Muscle layer of colon (tissue), 2 donors: Measurements from ENCODE around the gene HOTAIR.

Experiments used
- H3K27ac ChIP-seq: one replicate; pipeline ENCODE4 v1.7.0; 2013; ENCODE audit warnings: low read depth, mild to moderate bottlenecking, low read length, moderate library complexity
- H3K27me3 ChIP-seq, 2 donors: one replicate each; pipeline ENCODE4 v1.7.0; 2013; ENCODE audit warnings: low read length in 2 of 2, mild to moderate bottlenecking in 2 of 2; ENCODE audit not compliant: insufficient read depth in 2 of 2, control insufficient read depth in 1 of 2
- H3K36me3 ChIP-seq: one replicate; pipeline ENCODE4 v1.7.0; 2013; ENCODE audit warnings: mild to moderate bottlenecking, low read length; ENCODE audit not compliant: insufficient read depth
- H3K4me1 ChIP-seq: one replicate; pipeline ENCODE4 v1.7.0; 2013; ENCODE audit warnings: mild to moderate bottlenecking, low read length; ENCODE audit not compliant: insufficient read depth
- H3K4me3 ChIP-seq, 2 donors: one replicate each; pipeline ENCODE4 v1.7.0; 2013; ENCODE audit warnings: low read length in 2 of 2, low read depth in 1 of 2, mild to moderate bottlenecking in 1 of 2, moderate library complexity in 1 of 2
- H3K9ac ChIP-seq: one replicate; pipeline ENCODE4 v1.7.0; 2013; ENCODE audit warnings: low read length
- H3K9me3 ChIP-seq: one replicate; pipeline ENCODE4 v1.7.0; 2013; ENCODE audit warnings: mild to moderate bottlenecking, low read length
- donor health status: abdominal sarcoma.
- donor health status: Adenocarcinoma of cecum.

HOTAIR gene

DNA sequence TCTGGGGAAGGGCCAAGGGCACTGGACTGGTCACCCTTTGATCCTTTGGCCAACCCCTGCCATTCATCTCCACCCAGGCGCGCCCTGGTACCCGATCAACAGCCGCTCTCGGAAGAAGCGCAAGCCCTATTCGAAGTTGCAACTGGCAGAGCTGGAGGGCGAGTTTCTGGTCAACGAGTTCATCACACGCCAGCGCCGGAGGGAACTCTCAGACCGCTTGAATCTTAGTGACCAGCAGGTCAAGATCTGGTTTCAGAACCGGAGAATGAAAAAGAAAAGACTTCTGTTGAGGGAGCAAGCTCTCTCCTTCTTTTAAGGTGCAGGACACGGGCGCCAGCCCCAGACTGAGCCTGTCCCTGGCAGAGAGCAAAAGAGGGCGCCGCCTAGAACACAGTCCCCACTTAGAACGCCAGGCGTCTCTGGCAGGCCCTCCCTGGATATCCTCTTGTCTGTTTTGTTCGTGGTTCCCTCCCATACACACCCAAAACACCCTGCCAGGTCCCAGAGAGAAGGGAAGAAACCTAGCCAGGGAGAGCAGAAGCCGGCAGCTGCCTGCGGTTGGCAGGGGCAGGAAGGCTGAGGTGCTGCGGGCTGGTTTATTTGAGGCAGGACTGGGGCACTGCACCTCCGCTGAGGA, 18.4 kb downstream of the HOTAIR start:
- H3K9me3 ChIP-seq, result no peaks in the 10 kb centered on the region
- no peaks in the 10 kb centered on the region for H3K36me3 ChIP-seq
- no peak overlapping the region for H3K4me3 ChIP-seq
- H3K9ac ChIP-seq, result no peak overlapping the region
- H3K4me1 ChIP-seq, result peaks cover 3% of the 10 kb centered on the region
- no peak overlapping the region for H3K27ac ChIP-seq
- H3K27me3 ChIP-seq, result peaks cover 89 to 98% of the 10 kb centered on the region in 2 donors

DNA sequence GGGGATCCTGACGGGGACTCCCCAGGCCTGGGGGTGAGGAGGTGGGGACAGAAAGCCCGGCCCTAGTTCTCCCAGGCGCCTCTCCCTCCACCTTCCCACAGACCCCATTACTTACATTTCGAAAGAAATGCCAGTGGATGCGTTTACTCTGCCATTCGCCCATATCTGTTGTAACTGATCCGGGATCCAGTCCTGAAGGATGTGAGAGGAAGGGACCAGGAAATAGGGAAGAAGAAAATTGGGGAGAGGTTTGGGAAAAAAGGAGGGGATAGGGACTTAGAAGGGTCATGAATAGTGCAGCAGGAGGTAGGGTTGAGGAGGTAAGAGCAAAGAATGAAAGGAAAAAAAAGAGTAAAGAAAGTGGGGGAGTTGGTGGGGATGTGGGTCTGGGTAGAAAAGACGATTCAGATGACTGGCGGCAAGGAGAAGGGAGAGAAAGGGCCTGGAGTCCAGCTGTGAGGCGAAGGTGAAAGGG, 18.9 kb downstream of the HOTAIR start:
- H3K4me3 ChIP-seq, result no peak overlapping the region

DNA sequence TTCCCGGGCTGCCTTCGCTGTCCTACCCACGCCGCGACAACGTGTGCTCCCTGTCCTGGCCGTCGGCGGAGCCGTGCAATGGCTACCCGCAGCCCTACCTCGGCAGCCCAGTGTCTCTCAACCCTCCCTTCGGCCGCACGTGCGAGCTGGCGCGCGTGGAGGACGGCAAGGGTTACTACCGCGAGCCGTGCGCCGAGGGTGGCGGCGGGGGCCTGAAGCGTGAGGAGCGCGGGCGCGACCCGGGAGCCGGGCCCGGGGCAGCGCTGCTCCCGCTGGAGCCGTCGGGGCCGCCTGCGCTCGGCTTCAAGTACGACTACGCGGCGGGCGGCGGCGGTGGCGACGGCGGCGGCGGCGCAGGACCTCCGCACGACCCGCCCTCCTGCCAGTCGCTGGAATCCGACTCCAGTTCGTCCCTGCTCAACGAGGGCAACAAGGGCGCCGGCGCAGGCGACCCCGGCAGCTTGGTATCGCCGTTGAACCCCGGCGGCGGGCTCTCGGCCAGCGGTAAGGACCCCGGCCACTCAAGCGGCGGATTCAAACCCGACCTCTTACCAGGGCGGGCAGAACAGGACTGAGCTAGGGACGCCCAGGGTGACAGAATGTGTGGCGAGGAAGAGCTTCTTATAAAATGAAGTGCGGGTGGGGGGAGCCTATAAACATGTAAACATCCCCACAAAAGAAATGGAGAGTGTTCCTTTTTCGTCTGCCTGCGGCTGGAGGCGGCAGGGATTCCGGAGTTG, 19.5 kb downstream of the HOTAIR start:
- Histone ChIP-seq H3K27me3 (peaks cover 94 to 98% of the 10 kb centered on the region in 2 donors), H3K9ac (no peak overlapping the region), H3K4me3 (no peak overlapping the region), H3K9me3 (no peaks in the 10 kb centered on the region), H3K27ac (no peak overlapping the region), H3K4me1 (peaks cover 6% of the 10 kb centered on the region), H3K36me3 (no peaks in the 10 kb centered on the region)

More for the DNA sequence above, 18.9 kb downstream of the HOTAIR start:
- peaks cover 6% of the 10 kb centered on the region for H3K4me1 ChIP-seq
- H3K36me3 ChIP-seq, result no peaks in the 10 kb centered on the region
- H3K9ac ChIP-seq, result no peak overlapping the region
- H3K27me3 ChIP-seq, result peaks cover 94 to 98% of the 10 kb centered on the region in 2 donors
- no peaks in the 10 kb centered on the region for H3K9me3 ChIP-seq
- no peak overlapping the region for H3K27ac ChIP-seq

DNA sequence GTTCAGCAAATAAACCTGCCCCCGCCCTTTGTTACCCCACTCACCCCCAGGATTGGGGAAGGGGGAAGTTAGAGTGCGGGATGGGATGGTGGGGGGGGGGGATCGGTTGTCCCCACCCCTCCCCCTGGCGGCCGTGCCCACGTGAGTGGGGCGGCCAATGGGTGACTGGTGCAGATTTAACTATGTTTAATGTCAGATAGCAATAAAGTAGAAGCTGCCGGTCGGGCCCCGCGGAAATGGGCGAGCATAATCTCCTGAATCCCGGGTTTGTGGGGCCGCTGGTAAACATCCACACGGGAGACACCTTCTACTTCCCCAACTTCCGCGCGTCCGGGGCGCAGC, 20.1 kb downstream of the HOTAIR start, which contains the start of gene HOXC12:
Gene HOXC12 (plus strand): TSS at position 210 of the 342 bp plus-strand sequence. CDS start 27 bp downstream, at position 237.
- no peak within 1 kb of the TSS for H3K4me3 ChIP-seq

DNA sequence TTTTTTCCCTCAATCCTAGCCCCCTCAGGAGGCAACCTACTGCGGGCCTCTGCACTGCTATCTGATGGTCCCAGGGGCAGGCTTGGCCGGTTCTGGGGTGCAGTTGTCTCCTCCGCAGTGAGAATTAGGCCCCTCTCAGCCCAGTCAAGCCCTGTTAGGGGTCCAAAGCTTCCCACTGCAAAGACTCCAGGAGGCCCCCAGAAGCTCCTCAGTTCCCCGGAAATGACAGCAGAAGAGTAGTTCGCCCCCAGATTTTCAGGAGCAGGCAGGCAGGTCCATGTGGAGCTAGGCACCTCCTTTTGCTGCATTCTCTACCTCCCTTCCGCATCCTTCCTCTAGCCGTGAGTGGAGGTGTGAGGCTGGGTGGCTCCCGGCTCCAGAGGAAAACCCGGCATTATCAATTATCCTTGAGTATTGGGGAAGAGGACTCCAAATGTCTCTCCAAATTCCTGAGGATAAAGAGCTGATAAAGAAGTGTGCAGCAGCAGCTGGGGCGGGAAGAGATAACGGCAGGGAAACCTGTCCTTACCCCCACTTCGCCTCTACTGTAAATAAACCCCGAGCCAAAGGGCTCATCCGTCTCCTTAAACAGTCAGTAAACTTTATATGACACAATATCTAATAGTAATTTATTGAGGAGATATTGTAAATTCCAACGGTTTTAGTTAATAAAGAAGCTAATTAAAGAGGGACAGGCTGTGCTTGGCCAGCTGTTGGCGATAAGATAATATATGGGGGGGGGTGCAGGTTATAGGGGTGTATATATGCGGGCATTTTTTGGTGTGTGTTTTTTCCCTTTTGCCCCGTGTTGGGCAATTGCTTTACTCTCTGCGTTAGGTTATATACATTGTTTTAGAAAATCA, 20.7 kb downstream of the HOTAIR start:
- no peak overlapping the region for H3K27ac ChIP-seq
- no peaks in the 10 kb centered on the region for H3K9me3 ChIP-seq
- H3K4me3 ChIP-seq, result no peak overlapping the region
- no peak overlapping the region for H3K9ac ChIP-seq
- peaks cover 91 to 98% of the 10 kb centered on the region in 2 donors for H3K27me3 ChIP-seq
- no peaks in the 10 kb centered on the region for H3K36me3 ChIP-seq
- peaks cover 6% of the 10 kb centered on the region for H3K4me1 ChIP-seq

More for the DNA sequence above, 20.1 kb downstream of the HOTAIR start, which contains the start of gene HOXC12:
- Histone ChIP-seq H3K36me3 (no peaks in the 10 kb centered on the region), H3K27me3 (peaks cover 92 to 98% of the 10 kb centered on the region in 2 donors), H3K4me1 (peaks cover 6% of the 10 kb centered on the region), H3K9ac (no peak within 1 kb of the TSS), H3K9me3 (no peaks in the 10 kb centered on the region), H3K27ac (no peak within 1 kb of the TSS)

DNA sequence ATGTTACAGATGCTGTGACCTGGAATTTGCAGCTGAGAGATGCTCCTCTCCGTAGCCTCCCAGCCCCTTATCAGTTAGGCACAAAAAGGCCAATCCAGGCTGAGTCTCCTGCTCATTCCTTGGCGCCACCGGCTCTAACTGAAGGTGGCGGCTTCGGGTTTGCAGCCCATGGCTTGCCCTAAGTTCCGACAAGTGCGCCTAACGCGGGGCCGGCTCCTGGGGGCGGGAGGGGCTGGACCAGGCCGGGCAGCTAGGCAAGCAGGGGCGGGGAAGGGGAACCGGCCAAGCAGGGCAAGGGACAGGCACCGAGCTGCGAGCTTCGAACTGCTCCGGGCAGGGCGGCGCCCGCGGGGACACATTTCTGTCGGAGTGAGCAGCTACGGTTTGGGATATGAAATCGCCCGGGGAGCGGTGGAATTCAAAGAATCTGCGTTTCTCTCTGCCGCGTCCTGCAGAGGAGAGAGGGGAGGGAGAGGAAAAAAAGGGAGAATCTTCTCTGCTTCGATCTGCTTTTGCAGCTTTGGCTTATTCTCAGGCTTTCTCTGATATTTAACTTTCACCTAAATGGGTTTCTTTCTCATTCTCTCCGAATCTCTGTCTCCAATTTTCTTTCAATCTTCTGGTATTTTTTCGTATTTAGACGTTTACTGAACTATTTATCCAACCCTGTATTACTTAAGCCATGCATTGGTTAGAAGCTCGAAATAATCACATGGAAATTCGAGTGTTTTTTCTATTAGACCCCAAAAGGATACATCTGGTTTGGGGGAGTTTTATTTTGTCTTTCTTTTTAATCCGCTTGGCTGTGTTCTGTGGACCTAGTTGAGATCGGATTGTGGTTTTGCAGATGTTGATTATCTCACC, 21.7 kb downstream of the HOTAIR start:
- H3K4me1 ChIP-seq, result peaks cover 6% of the 10 kb centered on the region
- no peaks in the 10 kb centered on the region for H3K36me3 ChIP-seq
- H3K9me3 ChIP-seq, result no peaks in the 10 kb centered on the region
- H3K27me3 ChIP-seq, result peaks cover 94 to 100% of the 10 kb centered on the region in 2 donors
- H3K4me3 ChIP-seq, result no peak overlapping the region
- no peak overlapping the region for H3K9ac ChIP-seq
- H3K27ac ChIP-seq, result no peak overlapping the region

DNA sequence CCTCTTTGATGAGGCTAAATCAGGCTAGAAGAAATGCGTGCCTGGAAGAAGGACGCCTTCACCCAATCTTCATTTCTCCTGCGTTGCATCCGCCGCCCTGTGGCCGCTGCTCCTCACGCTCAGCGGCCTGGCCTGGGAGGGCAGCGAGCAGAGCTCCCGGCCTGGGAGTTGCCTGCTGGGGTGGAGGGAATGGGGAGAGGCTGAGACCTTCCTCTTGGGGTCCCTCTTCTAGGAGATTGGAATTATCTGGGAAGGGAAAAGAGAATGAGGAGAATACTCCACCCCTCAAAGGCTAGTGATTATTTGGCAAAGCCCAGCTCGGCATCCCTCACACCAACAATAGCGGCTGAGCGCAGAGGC, 22.4 kb downstream of the HOTAIR start:
- no peak overlapping the region for H3K4me3 ChIP-seq
- no peak overlapping the region for H3K9ac ChIP-seq
- H3K4me1 ChIP-seq, result peaks cover 6% of the 10 kb centered on the region
- H3K27me3 ChIP-seq, result peaks cover 93 to 100% of the 10 kb centered on the region in 2 donors
- no peak overlapping the region for H3K27ac ChIP-seq
- no peaks in the 10 kb centered on the region for H3K36me3 ChIP-seq
- H3K9me3 ChIP-seq, result no peaks in the 10 kb centered on the region

DNA sequence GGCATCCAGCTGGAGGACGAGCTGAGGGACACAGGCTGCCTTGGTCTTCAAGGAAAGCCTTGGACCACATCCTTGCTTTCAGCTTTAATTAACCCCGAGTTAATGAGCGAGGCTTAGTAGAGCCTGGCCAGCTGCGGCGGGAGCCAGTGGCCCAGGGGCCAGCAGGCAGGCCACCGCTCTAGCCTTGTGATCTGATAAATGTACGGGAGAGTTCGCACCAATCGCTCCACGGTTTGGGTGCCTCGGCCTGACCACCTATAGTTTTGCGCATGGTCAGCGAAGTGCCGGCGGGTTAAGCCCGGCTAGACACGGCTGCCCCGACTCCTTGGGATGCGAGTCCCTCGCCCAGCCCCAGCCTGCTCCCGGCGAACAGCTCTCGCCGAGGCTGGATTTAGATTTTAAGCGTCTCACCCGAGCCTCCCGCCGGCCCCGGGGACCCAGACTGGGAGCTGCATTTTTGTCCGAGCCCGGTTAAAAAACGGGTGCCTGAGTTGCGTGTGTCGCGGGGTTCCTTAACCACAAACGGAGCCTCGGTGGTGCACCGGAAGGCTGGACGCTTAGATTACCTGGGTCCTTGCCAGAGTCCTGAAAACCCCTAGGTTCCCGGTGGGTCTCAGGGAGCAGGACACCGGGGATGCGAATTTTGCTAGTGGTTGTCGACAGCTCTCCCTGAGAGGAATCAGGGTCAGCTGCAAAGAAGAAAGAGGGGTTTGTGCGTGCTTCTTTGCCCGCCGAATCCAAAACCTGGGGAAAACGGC, 23.0 kb downstream of the HOTAIR start:
- no peak overlapping the region for H3K27ac ChIP-seq
- H3K4me3 ChIP-seq, result no peak overlapping the region
- no peaks in the 10 kb centered on the region for H3K36me3 ChIP-seq
- H3K9ac ChIP-seq, result no peak overlapping the region
- H3K9me3 ChIP-seq, result no peaks in the 10 kb centered on the region
- H3K27me3 ChIP-seq, result peaks cover 90 to 100% of the 10 kb centered on the region in 2 donors
- peaks cover 6% of the 10 kb centered on the region for H3K4me1 ChIP-seq

DNA sequence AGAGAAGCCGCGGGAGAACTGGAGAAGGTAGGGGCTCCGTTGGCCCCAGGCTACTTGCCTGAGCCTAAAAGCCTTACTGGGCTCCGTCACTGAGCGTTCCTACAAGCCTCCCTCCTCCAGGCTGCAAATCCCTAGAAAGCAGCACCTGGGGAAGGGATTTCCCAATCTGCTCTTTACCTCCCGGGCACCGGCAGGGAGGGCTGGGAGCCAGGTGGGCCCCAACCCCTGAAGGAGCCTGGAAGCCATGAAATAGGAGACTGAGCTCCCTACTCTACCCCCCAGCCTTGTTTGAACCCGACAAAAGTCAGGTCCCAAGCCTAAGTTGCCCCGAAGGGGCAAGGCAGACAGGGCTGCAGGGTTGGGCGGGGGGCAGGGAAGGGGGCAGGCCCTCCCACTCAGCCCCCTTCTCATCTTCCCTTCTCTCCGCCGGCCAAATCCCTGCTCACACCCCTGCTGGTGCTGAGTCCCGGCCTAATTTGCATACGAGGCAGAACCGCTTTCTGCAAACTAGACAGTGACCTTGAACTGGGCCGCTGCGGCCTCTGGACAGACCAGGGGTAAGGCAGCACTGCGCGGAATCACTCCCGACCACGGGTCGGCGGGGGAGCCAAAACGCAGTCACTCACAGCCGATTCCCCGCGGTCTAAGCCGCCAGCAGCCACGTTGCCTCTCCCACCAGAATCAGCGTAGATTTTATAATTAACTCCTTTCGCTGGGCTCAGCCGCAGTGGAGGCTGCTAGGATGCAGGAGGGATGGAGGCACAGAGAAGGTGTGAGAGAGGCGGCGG, 23.8 kb downstream of the HOTAIR start:
- Histone ChIP-seq H3K27me3 (peaks cover 90 to 100% of the 10 kb centered on the region in 2 donors), H3K9me3 (no peaks in the 10 kb centered on the region), H3K36me3 (no peaks in the 10 kb centered on the region), H3K27ac (no peak overlapping the region), H3K4me3 (no peak overlapping the region), H3K4me1 (peaks cover 6% of the 10 kb centered on the region), H3K9ac (no peak overlapping the region)

DNA sequence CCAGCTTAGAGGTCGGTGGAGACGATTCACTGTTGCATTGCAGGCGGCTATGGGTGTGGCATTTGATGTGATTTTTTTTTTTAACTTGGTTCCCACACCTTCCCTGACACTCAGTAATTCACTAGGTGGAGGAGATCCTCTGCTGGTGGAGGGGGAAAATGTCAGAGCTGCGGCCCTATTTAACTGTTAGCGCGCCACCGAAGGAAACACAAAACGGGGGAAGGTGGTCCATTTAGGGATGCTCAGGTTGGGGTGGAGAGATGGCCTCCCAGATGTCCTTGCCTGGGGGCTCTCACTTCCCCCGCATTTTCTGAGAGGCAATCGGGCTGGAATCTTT, 24.3 kb downstream of the HOTAIR start:
- no peaks in the 10 kb centered on the region for H3K36me3 ChIP-seq
- no peak overlapping the region for H3K4me3 ChIP-seq
- H3K27me3 ChIP-seq, result peaks cover 90 to 100% of the 10 kb centered on the region in 2 donors
- H3K27ac ChIP-seq, result no peak overlapping the region
- H3K9me3 ChIP-seq, result no peaks in the 10 kb centered on the region
- peaks cover 6% of the 10 kb centered on the region for H3K4me1 ChIP-seq
- no peak overlapping the region for H3K9ac ChIP-seq
